HepG2 (cell line): ENCODE results near the gene SYDE2. TPM values are rescaled to one million over a fixed set of nuclear protein-coding genes. Genes with fewer than 3 reads are reported as not detected.

Source experiments
- ATAC-seq: fragments of 200-7000 bp; cut with Tn5 transposase; 3 replicates; pipeline ENCODE4 v1.9.1; 2020; ENCODE audit warnings: mild to moderate bottlenecking, moderate library complexity
- BruUV-seq: library from RNA; stranded (reverse); fragments of 400-500 nt; replicated peaks from 2 replicates; lab custom pipeline; 2021; lab: Mats Ljungman, UMichigan
- CTCF ChIA-PET: fragments of 300-600 bp; formaldehyde crosslinking; extraction: SDS; loops from one replicate; lab custom pipeline; 2021; ENCODE audit warnings: low total read pairs, inconsistent platforms, low intra/inter-chr PET ratio; lab: Yijun Ruan, JAX
- POLR2A ChIA-PET: fragments of 350-600 bp; sonication (Branson Sonifier 250); formaldehyde crosslinking; loops from one replicate; lab custom pipeline; 2020; ENCODE audit warnings: antibody characterized with exemption, inconsistent platforms; lab: Yijun Ruan, JAX
- DNase-seq: peaks from one replicate; pipeline ENCODE4 v3.0.0-alpha.2; 2015; ENCODE audit warnings: low spot score
- FAIRE-seq: peaks from 3 replicates; lab custom pipeline; 2011; peaks lifted over from hg19 to GRCh38; lab: Jason Lieb, UNC
- H2AFZ ChIP-seq: one replicate; pipeline ENCODE4 v1.6.1; 2011; ENCODE audit warnings: low read length, inconsistent platforms
- H3K27ac ChIP-seq: fragments of 300-600 bp; 3 replicates; pipeline ENCODE4 v1.8.0; 2011; ENCODE audit warnings: mixed run types, mild to moderate bottlenecking, mixed read lengths, low read length, inconsistent platforms; ENCODE audit not compliant: insufficient read depth; ENCODE audit errors: extremely low read length
- H3K27me3 ChIP-seq, 2 experiments: fragments of 200-600 bp in 1 of 2; 2 replicates in 1 of 2; 3 replicates in 1 of 2; pipeline versions ENCODE4 v1.6.0 to v1.8.0; 2011; ENCODE audit warnings: low read length in 2 of 2, mild to moderate bottlenecking in 2 of 2, moderate library complexity in 2 of 2, inconsistent platforms in 1 of 2; ENCODE audit not compliant: insufficient read depth in 2 of 2, control insufficient read depth in 1 of 2
- H3K36me3 ChIP-seq, 2 experiments: fragments of 200-600 bp in 1 of 2; replicated peaks in 1 of 2; 2 replicates in 1 of 2; 3 replicates in 1 of 2; pipeline versions ENCODE4 v1.5.1 to v1.8.0; 2011; ENCODE audit warnings: low read length in 2 of 2, inconsistent platforms in 1 of 2; ENCODE audit not compliant: insufficient read depth in 2 of 2, control insufficient read depth in 1 of 2
- H3K4me1 ChIP-seq: 2 replicates; pipeline ENCODE4 v1.5.1; 2012; ENCODE audit warnings: low read length, inconsistent platforms; ENCODE audit not compliant: insufficient read depth
- H3K4me2 ChIP-seq: 2 replicates; pipeline ENCODE4 v1.6.0; 2011; ENCODE audit warnings: low read depth, low read length, inconsistent platforms
- H3K4me3 ChIP-seq, 3 experiments: fragments of 200-600 bp in 1 of 3; sonication (generic), shearing (Covaris generic) in 1 of 3; replicated peaks in 1 of 3; 2 replicates each; pipeline ENCODE4 v1.5.1; 2011 to 2016; ENCODE audit warnings: low read length in 3 of 3, inconsistent platforms in 2 of 3, low read depth in 2 of 3, mild to moderate bottlenecking in 2 of 3, control low read depth in 1 of 3, mixed read lengths in 1 of 3; ENCODE audit not compliant: insufficient read depth in 1 of 3
- H3K79me2 ChIP-seq: one replicate; pipeline ENCODE4 v1.6.1; 2011; ENCODE audit warnings: low read length, inconsistent platforms; ENCODE audit not compliant: insufficient read depth
- H3K9ac ChIP-seq: 2 replicates; pipeline ENCODE4 v1.6.0; 2011; ENCODE audit warnings: mild to moderate bottlenecking, low read depth, low read length, inconsistent platforms; ENCODE audit not compliant: insufficient read depth
- H3K9me3 ChIP-seq: 2 replicates; pipeline ENCODE4 v1.5.1; 2012; ENCODE audit warnings: mild to moderate bottlenecking, low read length
- H4K20me1 ChIP-seq: 2 replicates; pipeline ENCODE4 v1.6.0; 2011; ENCODE audit warnings: inconsistent platforms, mild to moderate bottlenecking, low read length, moderate library complexity; ENCODE audit not compliant: insufficient read depth
- CBX1 ChIP-seq: IDR thresholded peaks from one replicate; pipeline ENCODE4 v1.6.1; 2016; ENCODE audit warnings: antibody characterized with exemption, low read depth
- FOXP1 ChIP-seq, 2 experiments: fragments of 450-650 bp in 1 of 2; IDR thresholded peaks; 2 replicates each; pipeline ENCODE4 v1.6.1; 2017 to 2018; ENCODE audit warnings: antibody characterized with exemption in 1 of 2
- HNRNPK ChIP-seq: fragments of 200-400 bp; formaldehyde crosslinking; IDR thresholded peaks from 2 replicates; pipeline ENCODE4 v1.6.1; 2018; ENCODE audit warnings: low read length, low read depth, moderate library complexity, mild to moderate bottlenecking; ENCODE audit not compliant: poor library complexity, severe bottlenecking
- MLLT10 ChIP-seq: sonication (generic); formaldehyde crosslinking; IDR thresholded peaks from 2 replicates; pipeline ENCODE4 v1.4.0; 2020; ENCODE audit warnings: missing genetic modification reagents
- SKI ChIP-seq: fragments of 450-650 bp; IDR thresholded peaks from one replicate; pipeline ENCODE4 v1.6.1; 2018; ENCODE audit warnings: mild to moderate bottlenecking; ENCODE audit not compliant: partially characterized antibody
- ZNF17 ChIP-seq: sonication (generic); formaldehyde crosslinking; IDR thresholded peaks from 2 replicates; pipeline ENCODE4 v1.5.0; 2020; ENCODE audit warnings: mild to moderate bottlenecking, missing genetic modification reagents
- ZNF34 ChIP-seq: sonication (generic); formaldehyde crosslinking; IDR thresholded peaks from 2 replicates; pipeline ENCODE4 v1.4.0; 2020; ENCODE audit warnings: mild to moderate bottlenecking, missing genetic modification reagents, borderline replicate concordance
- ZNF780A ChIP-seq: sonication (generic); formaldehyde crosslinking; IDR thresholded peaks from 2 replicates; pipeline ENCODE4 v1.8.0; 2022; ENCODE audit warnings: mild to moderate bottlenecking, missing genetic modification reagents, moderate library complexity
- in situ Hi-C: cut with HindIII; loops from 2 replicates; pipeline ENCODE4 v1.10.0; 2017; ENCODE audit warnings: low pct_unique_long_range_greater_than_20kb; ENCODE audit not compliant: extremely low pct_ligation_motif_present
- intact Hi-C: fragments of 100-400 bp; cut with micrococcal nuclease; formaldehyde crosslinking; loops from one replicate; pipeline ENCODE4 v1.10.0; 2022; ENCODE audit not compliant: unreplicated experiment
- polyA plus RNA-seq, 8 experiments: library from polyadenylated mRNA; depleted of rRNA in 3 of 8; stranded (reverse) in 7 of 8; unstranded in 1 of 8; fragments of >200 nt; fragmentation: Illumina TruSeq in 4 of 8; extraction: Trizol in 4 of 8; gene quantifications; 2 replicates each; pipeline versions ENCODE4 v1.2.1 to v1.2.3, GENCODE V29; 2011 to 2016; ENCODE audit warnings: low read depth in 4 of 8, missing spikeins in 1 of 8, mixed read lengths in 1 of 8; ENCODE audit not compliant: insufficient read depth in 1 of 8
- total RNA-seq, 5 experiments: library from RNA; depleted of rRNA; stranded (reverse); fragments of >200 nt; fragmentation: Illumina TruSeq; extraction: Trizol; gene quantifications; 2 replicates each; pipeline ENCODE4 v1.2.3, GENCODE V29; 2016; ENCODE audit warnings: low read depth in 1 of 5
- TF ChIP-seq, protein P1 (sequence below): IDR thresholded peaks from 2 replicates; pipeline ENCODE4 v1.6.1; 2016; ENCODE audit warnings: mild to moderate bottlenecking, missing biosample characterization, missing genetic modification reagents
- TF ChIP-seq, protein P2 (sequence below): IDR thresholded peaks from 2 replicates; pipeline ENCODE4 v1.6.1; 2012; ENCODE audit warnings: inconsistent platforms
- TF ChIP-seq, protein P3 (sequence below): sonication (generic); formaldehyde crosslinking; IDR thresholded peaks from 2 replicates; pipeline ENCODE4 v1.5.1; 2020; ENCODE audit warnings: mild to moderate bottlenecking, missing genetic modification reagents, moderate library complexity
- TF ChIP-seq, protein P4 (sequence below): IDR thresholded peaks from 2 replicates; pipeline ENCODE4 v1.6.1; 2016; ENCODE audit warnings: missing biosample characterization, missing genetic modification reagents, low read depth

Gene SYDE2
- total and polyA plus RNA-seq, 2 of the 13 experiments (the other 11 are each of a cell fraction or from before 2014, with no cell fraction given) = 1.8 to 5.3 TPM

DNA sequence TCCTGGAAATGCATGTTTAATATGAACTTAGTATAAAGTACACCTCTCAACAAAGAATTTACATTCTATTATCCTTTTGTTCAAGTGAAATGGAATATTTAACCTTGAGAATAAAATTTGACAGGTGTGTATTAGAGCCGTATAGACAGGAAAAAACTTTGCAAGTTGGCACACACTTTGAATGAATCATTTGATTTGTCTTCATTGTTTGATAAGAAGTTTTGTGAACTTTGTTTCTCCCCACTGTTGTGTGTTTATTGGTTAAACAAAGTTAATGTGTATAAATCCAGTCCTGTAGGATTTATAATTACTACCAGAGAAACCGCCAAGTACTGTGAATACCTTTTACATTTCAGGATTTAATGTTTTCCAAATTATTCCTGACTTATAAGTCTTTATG is 2.0 kb downstream of the SYDE2 start (continued):
- TF ChIP-seq, protein P1, sequence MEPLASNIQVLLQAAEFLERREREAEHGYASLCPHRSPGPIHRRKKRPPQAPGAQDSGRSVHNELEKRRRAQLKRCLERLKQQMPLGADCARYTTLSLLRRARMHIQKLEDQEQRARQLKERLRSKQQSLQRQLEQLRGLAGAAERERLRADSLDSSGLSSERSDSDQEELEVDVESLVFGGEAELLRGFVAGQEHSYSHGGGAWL (CRISPR knock-in tag) = no peak

GRCh38 chr1:85196358-85196757 is 4.5 kb downstream of the SYDE2 start:
- Histone ChIP-seq H3K9me3 (no peaks in the 10 kb centered on the region), H3K4me2 (no peak overlapping the region), H3K27ac (no peak overlapping the region), H2AFZ (no peak overlapping the region), H3K27me3 (no peaks in the 10 kb centered on the region; a peak in 1 of 5 replicates), H4K20me1 (no peaks in the 10 kb centered on the region), H3K4me3 (no peak overlapping the region), H3K9ac (no peak overlapping the region), H3K4me1 (peaks cover 26% of the 10 kb centered on the region), H3K36me3 (no peaks in the 10 kb centered on the region), H3K79me2 (peaks cover 32% of the 10 kb centered on the region)
- intact Hi-C loops (no loop called here), in situ Hi-C loops (no loop called here)
- ChIA-PET POLR2A (no interaction called here), CTCF (no interaction called here)
- FAIRE-seq (no peak), ATAC-seq (no peak), DNase-seq (no peak)
- TF ChIP-seq ZNF17 (no peak), ZNF780A (CRISPR knock-in tag) (no peak), ZNF34 (no peak), CBX1 (no peak), FOXP1 (IDR thresholded peaks at IDR 0.05) (no peak), FOXP1 (CRISPR knock-in tag; IDR thresholded peaks at IDR 0.05) (no peak), SKI (no peak), HNRNPK (no peak), MLLT10 (no peak)
- TF ChIP-seq, protein P2, sequence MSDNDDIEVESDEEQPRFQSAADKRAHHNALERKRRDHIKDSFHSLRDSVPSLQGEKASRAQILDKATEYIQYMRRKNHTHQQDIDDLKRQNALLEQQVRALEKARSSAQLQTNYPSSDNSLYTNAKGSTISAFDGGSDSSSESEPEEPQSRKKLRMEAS = no peak
- TF ChIP-seq, protein P3, sequence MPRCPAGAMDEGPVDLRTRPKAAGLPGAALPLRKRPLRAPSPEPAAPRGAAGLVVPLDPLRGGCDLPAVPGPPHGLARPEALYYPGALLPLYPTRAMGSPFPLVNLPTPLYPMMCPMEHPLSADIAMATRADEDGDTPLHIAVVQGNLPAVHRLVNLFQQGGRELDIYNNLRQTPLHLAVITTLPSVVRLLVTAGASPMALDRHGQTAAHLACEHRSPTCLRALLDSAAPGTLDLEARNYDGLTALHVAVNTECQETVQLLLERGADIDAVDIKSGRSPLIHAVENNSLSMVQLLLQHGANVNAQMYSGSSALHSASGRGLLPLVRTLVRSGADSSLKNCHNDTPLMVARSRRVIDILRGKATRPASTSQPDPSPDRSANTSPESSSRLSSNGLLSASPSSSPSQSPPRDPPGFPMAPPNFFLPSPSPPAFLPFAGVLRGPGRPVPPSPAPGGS = no peak
- TF ChIP-seq, protein P4, sequence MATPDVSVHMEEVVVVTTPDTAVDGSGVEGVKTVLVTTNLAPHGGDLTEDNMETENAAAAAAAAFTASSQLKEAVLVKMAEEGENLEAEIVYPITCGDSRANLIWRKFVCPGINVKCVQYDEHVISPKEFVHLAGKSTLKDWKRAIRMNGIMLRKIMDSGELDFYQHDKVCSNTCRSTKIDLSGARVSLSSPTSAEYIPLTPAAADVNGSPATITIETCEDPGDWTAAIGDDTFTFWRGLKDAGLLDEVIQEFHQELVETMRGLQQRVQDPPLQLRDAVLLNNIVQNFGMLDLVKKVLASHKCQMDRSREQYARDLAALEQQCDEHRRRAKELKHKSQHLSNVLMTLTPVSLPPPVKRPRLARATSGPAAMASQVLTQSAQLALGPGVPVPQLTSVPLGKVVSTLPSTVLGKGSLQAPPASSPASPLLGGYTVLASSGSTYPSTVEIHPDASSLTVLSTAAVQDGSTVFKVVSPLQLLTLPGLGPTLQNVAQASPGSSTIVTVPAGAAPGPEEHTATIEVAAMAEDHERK (CRISPR knock-in tag) = no peak
- no TSS peak for BruUV-seq
